GM11168 (cell line): ENCODE data around the gene CHRNA4.
"Not testable (repeated sequence)": the region's sequence is repeated elsewhere in the genome, so short reads cannot be mapped to it uniquely, and the experiment has no call there.

Experiments used
- in situ Hi-C: fragments of 300-500 bp; cut with MboI; formaldehyde crosslinking; loops from one replicate; pipeline ENCODE4 v1.12.0; 2022; ENCODE audit warnings: low sequenced_read_pairs; ENCODE audit not compliant: unreplicated experiment

The CHRNA4 gene

DNA sequence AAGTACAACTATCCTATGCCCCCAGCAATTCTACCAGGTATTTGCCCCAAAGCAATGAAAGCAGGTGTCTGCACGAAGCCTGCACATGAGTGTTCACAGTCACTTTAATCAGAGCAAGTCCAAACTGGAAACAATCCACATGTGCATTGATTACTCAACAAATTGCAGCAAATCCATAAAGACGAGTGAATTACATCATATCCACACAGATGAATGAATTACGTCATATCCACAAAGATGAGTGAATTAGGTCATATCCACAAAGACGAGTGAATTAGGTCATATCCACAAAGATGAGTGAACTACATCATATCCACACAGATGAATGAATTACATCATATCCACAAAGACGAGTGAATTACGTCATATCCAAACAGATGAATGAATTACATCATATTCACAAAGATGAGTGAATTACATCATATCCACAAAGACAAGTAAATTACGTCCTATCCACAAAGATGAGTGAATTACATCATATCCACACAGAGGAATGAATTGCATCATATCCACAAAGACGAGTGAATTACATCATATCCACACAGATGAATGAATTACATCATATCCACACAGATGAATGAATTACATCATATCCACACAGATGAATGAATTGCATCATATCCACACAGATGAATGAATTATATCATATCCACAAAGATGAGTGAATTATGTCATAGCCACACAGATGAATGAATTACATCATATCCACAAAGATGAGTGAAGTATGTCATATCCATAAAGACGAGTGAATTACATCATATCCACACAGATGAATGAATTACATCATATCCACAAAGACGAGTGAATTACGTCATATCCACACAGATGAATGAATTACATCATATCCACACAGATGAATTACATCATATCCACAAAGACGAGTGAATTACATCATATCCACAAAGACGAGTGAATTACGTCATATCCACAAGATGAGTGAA is 21.7 kb downstream of the CHRNA4 start:
- in situ Hi-C loops, result not testable (repeated sequence)

DNA sequence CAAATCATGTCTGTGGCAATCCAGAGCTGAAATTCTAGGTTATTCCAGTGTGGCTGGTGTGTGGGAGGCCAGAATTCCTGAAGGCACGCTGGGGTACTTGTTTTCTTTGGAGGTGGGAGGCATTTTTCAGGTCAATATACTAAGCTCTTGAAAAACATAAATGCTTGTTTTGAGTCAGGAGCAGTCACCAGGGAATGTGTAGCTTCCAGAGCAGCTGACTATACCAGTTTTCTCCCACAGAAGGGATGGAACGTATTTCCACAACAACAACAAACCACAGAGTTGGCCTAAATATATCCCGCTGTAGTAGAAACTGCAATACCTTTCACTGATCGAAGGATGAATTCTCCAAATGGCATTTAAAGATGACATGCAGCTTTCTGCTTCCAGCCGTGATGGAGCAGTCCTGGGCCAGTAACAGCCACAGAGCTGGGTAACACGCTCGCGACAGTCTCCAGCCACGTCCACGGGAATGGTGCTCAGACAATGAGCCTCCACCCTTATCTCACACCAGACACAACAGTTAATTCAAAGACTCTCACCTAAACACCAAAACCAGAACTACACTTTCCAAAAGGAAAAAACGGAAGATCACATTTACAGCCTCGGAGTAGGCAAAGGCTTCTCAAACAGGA is 23.2 kb downstream of the CHRNA4 start:
- in situ Hi-C loops, result no loop called here

GRCh38 chr20:63336232-63336752 is 24.9 kb downstream of the CHRNA4 start:
- in situ Hi-C loops, result no loop called here

DNA sequence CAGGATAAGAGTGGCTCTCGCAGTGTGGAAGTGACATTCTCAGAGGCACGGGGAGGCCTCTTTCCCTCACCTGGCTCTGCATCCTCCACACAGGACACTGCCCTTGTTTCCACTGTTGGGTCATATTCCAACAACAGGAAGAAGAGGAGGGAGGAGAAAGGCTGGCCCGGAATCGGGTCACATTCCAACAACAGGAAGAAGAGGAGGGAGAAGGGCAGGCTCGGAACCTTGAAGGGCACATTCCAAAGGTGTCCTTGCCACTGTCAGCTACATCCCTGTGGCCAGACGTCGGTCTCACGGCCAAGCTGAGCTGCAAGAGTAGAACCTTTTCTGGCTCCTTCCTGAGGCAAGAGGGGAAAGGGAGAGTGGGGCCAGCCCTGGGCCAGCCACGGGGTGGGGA is 25.4 kb downstream of the CHRNA4 start:
- in situ Hi-C loops, result no loop called here

DNA sequence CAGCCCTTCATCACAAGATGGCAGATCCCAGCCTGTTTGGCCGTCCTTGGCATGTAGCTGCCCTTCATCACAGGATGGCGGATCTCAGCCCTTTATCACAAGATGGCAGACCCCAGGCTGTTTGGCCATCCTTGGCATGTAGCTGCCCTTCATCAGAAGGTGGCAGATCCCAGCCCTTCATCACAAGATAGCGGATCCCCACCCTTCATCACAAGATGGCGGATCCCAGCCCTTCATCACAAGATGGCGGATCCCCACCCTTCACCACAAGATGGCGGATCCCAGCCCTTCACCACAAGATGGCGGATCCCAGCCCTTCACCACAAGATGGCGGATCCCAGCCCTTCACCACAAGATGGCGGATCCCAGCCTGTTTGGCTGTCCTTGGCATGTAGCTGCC is 26.1 kb downstream of the CHRNA4 start:
- in situ Hi-C loops, result not testable (repeated sequence)

GRCh38 chr20:63334356-63334755 is 26.8 kb downstream of the CHRNA4 start:
- in situ Hi-C loops, result no loop called here

DNA sequence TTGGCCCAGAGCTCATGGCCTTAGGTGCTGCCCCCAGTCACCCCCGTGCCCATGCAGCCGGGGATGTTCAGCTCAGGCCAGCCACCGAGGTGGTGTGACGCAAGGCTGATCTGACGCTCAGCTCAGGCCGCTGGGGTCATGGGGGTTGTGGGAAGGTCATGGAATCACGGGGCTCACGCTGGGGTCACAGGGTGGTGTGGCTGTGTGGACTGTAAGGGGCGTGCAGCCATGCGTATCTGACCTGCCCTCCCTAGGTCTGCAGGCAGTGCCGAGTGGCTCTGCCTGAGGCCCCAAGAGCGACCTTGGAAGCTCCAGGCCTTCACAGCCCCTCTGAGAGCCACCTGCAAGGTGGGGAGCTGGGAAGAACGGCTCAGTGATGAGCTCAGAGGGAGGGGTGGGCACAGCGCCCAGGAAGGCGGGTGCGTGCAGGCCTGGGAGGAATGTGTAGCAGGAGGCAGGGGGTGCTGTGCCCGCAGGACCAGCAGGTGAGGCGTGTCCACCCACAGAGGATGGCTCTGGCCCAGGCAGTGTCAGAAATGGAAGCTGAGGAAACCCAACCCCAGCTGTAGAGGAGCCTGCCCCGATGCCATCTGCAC is 27.8 kb downstream of the CHRNA4 start:
- in situ Hi-C loops, result no loop called here

GRCh38 chr20:63332488-63333240 is 28.5 kb downstream of the CHRNA4 start:
- in situ Hi-C loops, result no loop called here

- in situ Hi-C loops, result no loop called here
These were observed 29.3 kb downstream of the CHRNA4 start for GRCh38 chr20:63331741-63332400.

DNA sequence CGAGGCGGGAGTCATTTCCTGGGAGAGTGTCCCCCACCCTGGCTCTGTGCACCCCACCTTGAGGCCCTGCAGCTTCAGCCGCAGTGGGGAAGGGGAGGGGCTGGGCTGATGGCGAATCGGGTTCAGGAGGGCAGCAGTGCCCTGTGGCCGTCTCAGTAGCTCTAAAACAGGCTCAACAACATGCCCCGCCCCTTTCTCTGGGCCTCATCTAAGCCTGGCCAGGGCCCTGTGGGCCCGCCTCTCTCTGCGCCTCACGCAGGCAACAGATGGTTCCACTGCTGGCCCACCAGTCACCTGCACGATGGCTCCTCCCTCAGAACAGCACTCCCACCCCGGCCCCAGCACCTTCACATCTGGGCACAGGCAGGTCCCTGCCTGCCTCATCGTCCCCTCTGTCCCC is 30.2 kb downstream of the CHRNA4 start:
- in situ Hi-C loops, result no loop called here

GRCh38 chr20:63330084-63330760 is 30.9 kb downstream of the CHRNA4 start:
- in situ Hi-C loops, result no loop called here

DNA sequence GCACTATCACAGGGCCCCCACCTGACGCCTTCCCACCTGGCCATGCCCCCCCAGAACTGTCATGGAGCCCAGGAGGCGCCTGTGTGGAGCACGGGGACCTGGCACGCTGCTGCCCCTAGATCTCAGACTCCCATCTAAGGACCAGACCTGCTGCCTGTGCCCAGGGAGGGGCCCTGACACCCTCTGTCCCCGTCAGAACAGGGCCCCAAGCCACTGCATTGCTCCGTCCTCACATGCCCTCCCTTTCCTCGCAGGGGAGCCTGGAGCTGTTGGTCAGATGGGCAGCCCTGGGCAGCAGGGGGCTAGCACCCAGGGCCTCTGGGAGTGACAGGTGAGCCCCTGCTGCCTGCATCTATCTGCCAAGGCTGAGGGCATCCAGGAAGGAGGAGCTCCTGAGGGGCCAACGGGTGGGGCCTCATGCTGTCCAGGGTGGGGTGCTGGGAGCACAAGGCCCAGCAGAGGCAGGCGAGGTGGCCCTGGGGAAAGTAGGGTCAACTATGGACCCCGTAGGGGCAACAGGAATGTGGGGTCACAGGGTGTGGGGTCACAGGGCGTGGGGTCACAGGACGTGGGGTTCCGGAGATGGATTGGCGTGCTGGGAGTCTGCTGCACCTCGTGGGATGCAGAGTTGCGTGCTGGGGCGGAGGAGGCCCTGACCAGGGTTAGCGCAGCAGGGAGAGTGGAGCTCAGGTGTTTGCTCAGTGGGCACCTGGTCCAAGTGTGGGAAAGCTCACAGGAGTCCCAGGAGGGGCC is 31.6 kb downstream of the CHRNA4 start:
- in situ Hi-C loops, result no loop called here

GRCh38 chr20:63328718-63329275 is 32.4 kb downstream of the CHRNA4 start:
- in situ Hi-C loops, result no loop called here

GRCh38 chr20:63328026-63328700 is 33.0 kb downstream of the CHRNA4 start:
- in situ Hi-C loops, result no loop called here

DNA sequence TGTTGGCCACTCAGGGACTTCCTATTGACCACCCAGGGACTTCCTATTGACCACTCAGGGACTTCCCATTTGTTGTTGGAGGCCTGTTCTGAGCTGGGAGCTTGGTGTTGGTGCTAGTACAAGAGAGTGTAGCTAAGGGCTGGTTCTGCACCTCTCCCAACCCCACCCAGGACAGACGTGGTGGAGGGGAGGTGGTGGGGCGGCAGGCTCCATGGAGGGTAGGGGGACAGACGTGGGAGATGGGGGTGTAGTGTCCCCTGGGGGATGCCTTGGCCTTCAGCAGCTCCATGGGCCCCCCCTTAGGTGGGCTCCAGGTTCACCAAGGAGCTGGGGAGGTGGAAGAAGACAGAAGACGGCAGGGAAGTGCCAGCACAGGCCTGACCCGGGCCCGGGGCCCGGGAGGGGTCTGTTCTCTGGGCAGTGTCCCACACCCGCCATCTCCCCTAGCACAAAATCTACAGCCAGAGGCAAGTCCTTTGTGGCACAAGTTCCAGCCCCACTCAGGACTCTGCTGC is 33.9 kb downstream of the CHRNA4 start:
- in situ Hi-C loops, result no loop called here

- in situ Hi-C loops, result no loop called here
These were observed 34.6 kb downstream of the CHRNA4 start for GRCh38 chr20:63326314-63327230.
